ENCODE measurements around the gene RLN1.

DNA sequence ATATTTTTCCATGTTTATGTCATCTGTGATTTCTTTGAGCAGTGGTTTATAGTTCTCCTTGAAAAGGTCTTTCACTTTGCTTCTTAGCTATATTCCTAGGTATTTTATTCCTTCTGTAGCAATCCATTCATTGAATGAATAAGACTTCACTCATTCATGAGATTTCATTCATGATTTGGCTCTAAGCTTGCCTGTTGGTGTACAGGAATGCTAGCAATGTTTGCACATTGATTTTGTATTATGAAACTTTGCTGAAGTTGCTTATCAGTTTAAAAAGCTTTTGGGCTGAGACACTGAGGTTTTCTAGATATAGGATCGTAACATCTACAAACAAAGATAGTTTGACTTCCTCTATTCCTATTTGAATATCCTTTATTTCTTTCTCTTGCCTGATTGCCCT is 51.1 kb downstream of the RLN1 start:
- TF ChIP-seq EZH2 (IDR thresholded peaks at IDR 0.05; ENCODE audit: insufficient read depth, low read length) (no peak), CTCF (IDR thresholded peaks at IDR 0.05; ENCODE audit: insufficient read depth, low read depth, low read length) (no peak)

Measured in astrocyte (in vitro differentiated cells and primary cell).